Osteoblast (primary cell): ENCODE data around the gene TRIM40. TPM values are rescaled to one million over a fixed set of nuclear protein-coding genes. Genes with fewer than 3 reads are reported as not detected.

Experiments used
- DNase-seq: peaks from one replicate; pipeline ENCODE4 v3.0.0; 2011; ENCODE audit warnings: low spot score, mixed read lengths; ENCODE audit not compliant: insufficient read length; ENCODE audit errors: missing footprints
- H2AFZ ChIP-seq: 2 replicates; pipeline ENCODE4 v1.6.0; 2011; ENCODE audit warnings: mild to moderate bottlenecking, low read length
- H3K27ac ChIP-seq: 2 replicates; pipeline ENCODE4 v1.5.1; 2011; ENCODE audit warnings: mild to moderate bottlenecking, low read depth, low read length, moderate library complexity
- H3K27me3 ChIP-seq: 2 replicates; pipeline ENCODE4 v1.6.0; 2012; ENCODE audit warnings: mild to moderate bottlenecking, control low read depth, inconsistent platforms, low read length, moderate library complexity; ENCODE audit not compliant: insufficient read depth
- H3K36me3 ChIP-seq: 2 replicates; pipeline ENCODE4 v1.5.1; 2011; ENCODE audit warnings: mild to moderate bottlenecking, low read length, control low read depth, moderate library complexity; ENCODE audit not compliant: insufficient read depth
- H3K4me1 ChIP-seq: 2 replicates; pipeline ENCODE4 v1.5.1; 2011; ENCODE audit warnings: mild to moderate bottlenecking, low read length, control low read depth, moderate library complexity; ENCODE audit not compliant: insufficient read depth
- H3K4me2 ChIP-seq: 2 replicates; pipeline ENCODE4 v1.6.0; 2011; ENCODE audit warnings: mild to moderate bottlenecking, low read length; ENCODE audit not compliant: insufficient read depth
- H3K4me3 ChIP-seq: fragments of 200-600 bp; sonication (generic); 3 replicates; pipeline ENCODE4 v1.5.1; 2012; ENCODE audit warnings: mild to moderate bottlenecking, low read length, inconsistent platforms; ENCODE audit not compliant: insufficient read depth
- H3K79me2 ChIP-seq: 2 replicates; pipeline ENCODE4 v1.6.0; 2012; ENCODE audit warnings: mild to moderate bottlenecking, low read length, control low read depth, inconsistent platforms; ENCODE audit not compliant: insufficient read depth
- H3K9me3 ChIP-seq: 2 replicates; pipeline ENCODE4 v1.5.1; 2011; ENCODE audit warnings: low read depth, low read length, control low read depth
- H4K20me1 ChIP-seq: 2 replicates; pipeline ENCODE4 v1.6.0; 2012; ENCODE audit warnings: mild to moderate bottlenecking, low read length, control low read depth; ENCODE audit not compliant: insufficient read depth
- CTCF ChIP-seq: IDR thresholded peaks from 2 replicates; pipeline ENCODE4 v1.5.1; 2011; ENCODE audit warnings: mild to moderate bottlenecking, low read depth, low read length, moderate library complexity; ENCODE audit errors: extremely low read depth
- total RNA-seq: library from RNA; depleted of rRNA; stranded (reverse); fragments of >200 nt; gene quantifications from 2 replicates; pipeline ENCODE4 v1.2.3, GENCODE V29; 2012

TRIM40 gene
- not detected in 2 replicates for total RNA-seq

- no peaks in the 10 kb centered on the region for H3K36me3 ChIP-seq
- H3K9me3 ChIP-seq: no peaks in the 10 kb centered on the region
- peaks cover 2% of the 10 kb centered on the region for H3K4me1 ChIP-seq
- H3K27me3 ChIP-seq: peaks cover 55% of the 10 kb centered on the region
- H2AFZ ChIP-seq: no peak within 1 kb of the TSS
- DNase-seq: no peak
- H3K4me3 ChIP-seq: no peak within 1 kb of the TSS
- no peaks in the 10 kb centered on the region for H4K20me1 ChIP-seq
- H3K27ac ChIP-seq: no peak within 1 kb of the TSS
- H3K79me2 ChIP-seq: no peaks in the 10 kb centered on the region
- TF ChIP-seq CTCF: no peak
- H3K4me2 ChIP-seq: no peak within 1 kb of the TSS
These were observed at the start of gene TRIM40 for GRCh38 chr6:30135757-30136156. TRIM40 (plus strand) TSS chr6:30136140; CDS start chr6:30137037, 897 bp downstream.

- H3K4me3 ChIP-seq: no peak overlapping the region
- H2AFZ ChIP-seq: no peak overlapping the region
- H3K27ac ChIP-seq: no peak overlapping the region
- no peak for TF ChIP-seq CTCF
- no peak for DNase-seq
- H3K79me2 ChIP-seq: no peaks in the 10 kb centered on the region
- no peaks in the 10 kb centered on the region for H3K36me3 ChIP-seq
- H3K27me3 ChIP-seq: peaks cover 9% of the 10 kb centered on the region
- no peaks in the 10 kb centered on the region for H3K9me3 ChIP-seq
- H3K4me1 ChIP-seq: peaks cover 13% of the 10 kb centered on the region
- H4K20me1 ChIP-seq: no peaks in the 10 kb centered on the region
- no peak overlapping the region for H3K4me2 ChIP-seq
These were observed 48.1 kb upstream of the TRIM40 start for GRCh38 chr6:30087876-30088275.

- Histone ChIP-seq H3K4me2 (peak overlapping the region; percentile 2), H4K20me1 (no peaks in the 10 kb centered on the region), H3K27me3 (peaks cover 12% of the 10 kb centered on the region), H3K4me1 (peaks cover 21% of the 10 kb centered on the region), H3K36me3 (no peaks in the 10 kb centered on the region), H2AFZ (peak overlapping the region; percentile 86), H3K79me2 (no peaks in the 10 kb centered on the region), H3K9me3 (no peaks in the 10 kb centered on the region), H3K27ac (no peak overlapping the region), H3K4me3 (no peak overlapping the region)
- no peak for TF ChIP-seq CTCF
- DNase-seq: peak; percentile 92
These were observed 44.2 kb upstream of the TRIM40 start for GRCh38 chr6:30091577-30092381.

- Histone ChIP-seq H3K27me3 (peaks cover 15% of the 10 kb centered on the region), H4K20me1 (no peaks in the 10 kb centered on the region), H3K4me1 (peaks cover 21% of the 10 kb centered on the region), H3K79me2 (no peaks in the 10 kb centered on the region), H3K4me2 (no peak overlapping the region), H2AFZ (no peak overlapping the region), H3K36me3 (no peaks in the 10 kb centered on the region), H3K4me3 (no peak overlapping the region), H3K27ac (no peak overlapping the region), H3K9me3 (no peaks in the 10 kb centered on the region)
- no peak for DNase-seq
- no peak for TF ChIP-seq CTCF
These were observed 42.9 kb upstream of the TRIM40 start for GRCh38 chr6:30092852-30093543.
